AG09319 (cell line): ENCODE results near the gene NT5C.

Source experiments
- DNase-seq: peaks from one replicate; pipeline ENCODE4 v3.0.0-alpha.2; 2010; ENCODE audit warnings: low read depth; ENCODE audit errors: extremely low read depth
- CTCF ChIP-seq: IDR thresholded peaks from 2 replicates; pipeline ENCODE4 v1.5.1; 2011; ENCODE audit warnings: low read depth, mild to moderate bottlenecking, inconsistent platforms, low read length, moderate library complexity

The NT5C gene

GRCh38 chr17:75152922-75153779 is 21.6 kb upstream of the NT5C start:
- TF ChIP-seq CTCF, result no peak
- DNase-seq, result no peak

GRCh38 chr17:75152523-75152921 is 21.0 kb upstream of the NT5C start:
- no peak for TF ChIP-seq CTCF
- DNase-seq, result no peak

- DNase-seq, result no peak
- TF ChIP-seq CTCF, result no peak
Observed at GRCh38 chr17:75151930-75152329, 20.4 kb upstream of the NT5C start.

- TF ChIP-seq CTCF, result no peak
- no peak for DNase-seq
Observed at GRCh38 chr17:75147878-75148546, 16.5 kb upstream of the NT5C start.

GRCh38 chr17:75146592-75146991 is 15.1 kb upstream of the NT5C start:
- TF ChIP-seq CTCF, result no peak
- no peak for DNase-seq

GRCh38 chr17:75144816-75145512 is 13.4 kb upstream of the NT5C start:
- no peak for DNase-seq
- TF ChIP-seq CTCF, result no peak
